ENCODE results near the gene ZNF275. TPM values are rescaled to one million over a fixed set of nuclear protein-coding genes. Genes with fewer than 3 reads are reported as not detected.
"Not testable (repeated sequence)": the region's sequence is repeated elsewhere in the genome, so short reads cannot be mapped to it uniquely, and the experiment has no call there.

Gene ZNF275
- total RNA-seq, 1 donor from 2014 or later: 8.5 TPM

DNA sequence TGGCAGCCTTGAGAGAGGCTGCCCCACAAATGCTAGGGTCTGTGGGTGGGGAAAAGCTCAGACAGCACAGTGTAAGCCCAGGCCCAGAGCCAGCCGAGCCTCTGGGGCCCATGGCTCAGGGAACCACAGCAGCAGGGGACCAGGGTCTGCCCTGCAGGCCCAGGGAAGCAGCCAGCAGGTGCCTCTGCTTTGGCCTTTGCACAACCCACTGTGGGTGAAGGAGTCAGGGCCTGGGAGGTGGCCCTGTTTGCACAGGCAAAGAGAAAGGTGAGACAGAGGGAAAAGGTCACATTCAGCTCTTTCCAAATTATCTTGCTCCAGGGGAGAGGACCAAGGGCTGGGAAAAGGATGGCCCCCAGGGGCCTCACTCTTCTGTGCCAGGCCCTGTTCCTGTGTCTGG lies 21.1 kb upstream of the ZNF275 start:
- Mint-ChIP-seq H3K9me3 (ENCODE audit: unreplicated experiment) (no peaks in the 10 kb centered on the region), H3K4me3 (ENCODE audit: unreplicated experiment) (no peak overlapping the region), H3K4me1 (ENCODE audit: low read depth, unreplicated experiment) (no peaks in the 10 kb centered on the region), H3K27me3 (ENCODE audit: unreplicated experiment) (peaks cover 3% of the 10 kb centered on the region), H3K36me3 (ENCODE audit: unreplicated experiment) (no peaks in the 10 kb centered on the region), H3K27ac (ENCODE audit: unreplicated experiment) (no peak overlapping the region)
- TF ChIP-seq, protein P1, sequence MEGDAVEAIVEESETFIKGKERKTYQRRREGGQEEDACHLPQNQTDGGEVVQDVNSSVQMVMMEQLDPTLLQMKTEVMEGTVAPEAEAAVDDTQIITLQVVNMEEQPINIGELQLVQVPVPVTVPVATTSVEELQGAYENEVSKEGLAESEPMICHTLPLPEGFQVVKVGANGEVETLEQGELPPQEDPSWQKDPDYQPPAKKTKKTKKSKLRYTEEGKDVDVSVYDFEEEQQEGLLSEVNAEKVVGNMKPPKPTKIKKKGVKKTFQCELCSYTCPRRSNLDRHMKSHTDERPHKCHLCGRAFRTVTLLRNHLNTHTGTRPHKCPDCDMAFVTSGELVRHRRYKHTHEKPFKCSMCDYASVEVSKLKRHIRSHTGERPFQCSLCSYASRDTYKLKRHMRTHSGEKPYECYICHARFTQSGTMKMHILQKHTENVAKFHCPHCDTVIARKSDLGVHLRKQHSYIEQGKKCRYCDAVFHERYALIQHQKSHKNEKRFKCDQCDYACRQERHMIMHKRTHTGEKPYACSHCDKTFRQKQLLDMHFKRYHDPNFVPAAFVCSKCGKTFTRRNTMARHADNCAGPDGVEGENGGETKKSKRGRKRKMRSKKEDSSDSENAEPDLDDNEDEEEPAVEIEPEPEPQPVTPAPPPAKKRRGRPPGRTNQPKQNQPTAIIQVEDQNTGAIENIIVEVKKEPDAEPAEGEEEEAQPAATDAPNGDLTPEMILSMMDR (IDR thresholded peaks at IDR 0.05; ENCODE audit: partially characterized antibody, unreplicated experiment): no peak
- no peak for DNase-seq

DNA sequence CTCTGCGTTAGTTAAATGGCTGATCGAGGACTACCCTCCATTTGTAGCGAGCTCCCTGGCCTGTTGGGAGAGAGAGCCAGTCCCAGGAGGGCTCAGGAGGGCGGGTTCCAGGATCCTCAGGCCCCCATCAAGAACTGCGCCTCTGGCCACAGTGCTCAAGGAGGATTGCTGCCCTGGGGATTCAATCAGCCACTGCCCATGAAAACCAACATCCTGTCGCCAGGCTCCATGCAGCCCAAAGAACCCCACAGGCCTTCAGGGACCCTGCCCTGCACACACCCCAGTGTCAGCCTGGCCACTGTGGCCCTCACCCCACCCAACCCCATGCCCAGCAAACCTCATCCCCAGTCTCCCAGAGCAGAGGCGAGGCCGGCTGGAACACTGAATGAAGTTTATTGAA lies 16.6 kb upstream of the ZNF275 start:
- Mint-ChIP-seq H3K36me3 (ENCODE audit: unreplicated experiment) (no peaks in the 10 kb centered on the region), H3K27ac (ENCODE audit: unreplicated experiment) (no peak overlapping the region), H3K4me3 (ENCODE audit: unreplicated experiment) (no peak overlapping the region), H3K9me3 (ENCODE audit: unreplicated experiment) (no peaks in the 10 kb centered on the region), H3K27me3 (ENCODE audit: unreplicated experiment) (peaks cover 10% of the 10 kb centered on the region), H3K4me1 (ENCODE audit: low read depth, unreplicated experiment) (no peaks in the 10 kb centered on the region)
- no peak for DNase-seq
- TF ChIP-seq, protein P1 (IDR thresholded peaks at IDR 0.05; ENCODE audit: partially characterized antibody, unreplicated experiment): no peak

DNA sequence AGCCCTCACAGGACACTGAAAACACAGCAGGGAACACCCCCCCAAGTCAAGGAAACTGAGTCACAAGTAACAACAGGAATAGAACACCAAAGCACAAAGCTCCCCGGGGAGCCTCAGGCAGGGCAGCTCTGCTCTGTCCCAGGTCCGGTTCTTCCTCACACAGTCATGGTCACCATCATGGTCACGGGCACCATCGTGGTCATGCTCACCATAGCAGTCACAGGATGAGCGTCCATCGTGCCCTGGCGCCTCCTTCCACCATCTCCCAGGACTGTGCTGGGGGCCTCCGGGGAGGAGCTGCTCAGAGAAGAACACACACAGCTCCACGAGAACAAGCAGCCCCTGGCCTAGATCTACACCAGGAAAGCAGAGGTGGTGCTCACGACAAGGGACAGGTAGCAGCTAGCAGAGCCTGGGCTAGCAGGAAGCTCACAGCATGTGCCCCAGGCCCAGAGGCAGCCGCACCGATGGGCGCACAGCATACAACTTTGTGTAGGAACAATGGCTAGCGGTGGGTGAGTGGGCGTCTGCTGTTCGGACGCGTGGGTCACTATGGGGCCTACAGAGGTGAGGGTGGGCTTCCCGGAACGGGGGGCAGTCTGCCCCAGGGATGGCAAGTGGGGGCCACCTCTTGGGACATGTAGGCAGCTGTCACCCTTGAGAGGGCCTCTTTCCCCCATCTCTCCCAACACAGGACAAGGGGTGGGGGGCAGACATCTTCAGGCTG lies 15.8 kb upstream of the ZNF275 start:
- no peak for DNase-seq
- Mint-ChIP-seq H3K36me3 (ENCODE audit: unreplicated experiment) (no peaks in the 10 kb centered on the region), H3K4me3 (ENCODE audit: unreplicated experiment) (no peak overlapping the region), H3K27me3 (ENCODE audit: unreplicated experiment) (peaks cover 8% of the 10 kb centered on the region), H3K27ac (ENCODE audit: unreplicated experiment) (no peak overlapping the region), H3K9me3 (ENCODE audit: unreplicated experiment) (no peaks in the 10 kb centered on the region), H3K4me1 (ENCODE audit: low read depth, unreplicated experiment) (no peaks in the 10 kb centered on the region)
- TF ChIP-seq, protein P1 (IDR thresholded peaks at IDR 0.05; ENCODE audit: partially characterized antibody, unreplicated experiment): no peak

DNA sequence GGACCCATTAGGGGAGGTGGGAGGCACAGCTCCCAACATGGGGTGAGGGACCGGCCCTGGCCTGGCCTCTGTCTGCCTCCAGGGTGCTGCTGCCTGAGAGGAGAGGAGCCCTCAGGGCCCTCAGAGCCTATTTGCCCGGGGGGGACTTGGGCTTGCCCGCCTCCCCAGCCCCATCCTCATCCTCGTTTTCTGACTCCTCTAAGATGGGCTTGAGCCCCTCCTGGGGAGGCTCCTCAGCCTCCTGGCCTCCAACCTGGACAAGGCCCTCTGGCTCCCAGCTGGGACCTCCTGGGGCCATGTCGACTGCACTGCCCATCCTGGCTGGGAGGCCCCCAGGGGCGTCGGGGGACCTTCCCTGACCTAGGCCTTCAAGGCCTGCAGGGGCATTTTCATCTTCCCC lies 15.1 kb upstream of the ZNF275 start:
- H3K27ac Mint-ChIP-seq (ENCODE audit: unreplicated experiment): no peak overlapping the region
- TF ChIP-seq, protein P1 (IDR thresholded peaks at IDR 0.05; ENCODE audit: partially characterized antibody, unreplicated experiment): no peak
- peaks cover 8% of the 10 kb centered on the region for H3K27me3 Mint-ChIP-seq (ENCODE audit: unreplicated experiment)
- no peaks in the 10 kb centered on the region for H3K4me1 Mint-ChIP-seq (ENCODE audit: low read depth, unreplicated experiment)
- no peak overlapping the region for H3K4me3 Mint-ChIP-seq (ENCODE audit: unreplicated experiment)
- no peak for DNase-seq
- H3K9me3 Mint-ChIP-seq (ENCODE audit: unreplicated experiment): no peaks in the 10 kb centered on the region
- H3K36me3 Mint-ChIP-seq (ENCODE audit: unreplicated experiment): no peaks in the 10 kb centered on the region

DNA sequence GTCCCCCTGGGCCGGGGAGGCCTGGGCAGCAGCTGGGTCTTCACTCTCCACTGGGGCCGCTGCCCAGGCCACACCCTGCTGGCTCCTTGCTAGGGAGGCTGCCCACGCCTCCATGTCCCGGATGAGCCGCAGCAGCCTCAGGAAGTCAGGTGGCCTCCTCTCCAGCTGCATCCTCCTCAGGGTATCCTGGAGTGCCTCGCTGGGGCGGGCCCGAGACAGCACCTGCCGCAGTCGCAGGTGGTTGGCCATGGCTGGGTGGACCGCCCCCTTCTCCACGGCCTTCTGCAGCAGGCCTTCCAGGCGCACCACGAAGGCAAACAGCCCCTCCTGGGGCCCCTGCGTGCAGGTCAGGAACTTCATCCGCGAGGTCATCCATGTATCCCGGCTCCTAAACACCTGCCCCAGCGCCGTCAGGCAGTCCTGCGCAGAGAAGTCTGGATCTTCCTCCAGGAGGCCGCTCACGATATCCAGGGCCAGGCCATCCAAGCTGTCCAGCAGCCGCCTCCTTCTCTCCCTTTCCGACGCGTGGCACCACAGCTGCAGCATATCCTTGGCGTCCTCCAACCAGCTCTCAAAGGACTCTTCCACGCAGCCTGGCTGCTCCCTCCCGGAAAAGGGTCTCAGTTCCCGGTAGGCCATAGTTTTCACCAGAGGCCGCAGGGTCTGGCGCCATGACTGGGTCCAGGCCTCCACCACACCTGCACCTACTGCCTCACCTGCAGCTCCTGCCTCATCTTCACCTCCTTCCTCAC lies 14.5 kb upstream of the ZNF275 start:
- TF ChIP-seq, protein P1 (IDR thresholded peaks at IDR 0.05; ENCODE audit: partially characterized antibody, unreplicated experiment): no peak
- H3K36me3 Mint-ChIP-seq (ENCODE audit: unreplicated experiment): no peaks in the 10 kb centered on the region
- no peaks in the 10 kb centered on the region for H3K9me3 Mint-ChIP-seq (ENCODE audit: unreplicated experiment)
- H3K27ac Mint-ChIP-seq (ENCODE audit: unreplicated experiment): no peak overlapping the region
- H3K4me3 Mint-ChIP-seq (ENCODE audit: unreplicated experiment): no peak overlapping the region
- DNase-seq: no peak
- H3K27me3 Mint-ChIP-seq (ENCODE audit: unreplicated experiment): peaks cover 8% of the 10 kb centered on the region
- no peaks in the 10 kb centered on the region for H3K4me1 Mint-ChIP-seq (ENCODE audit: low read depth, unreplicated experiment)

DNA sequence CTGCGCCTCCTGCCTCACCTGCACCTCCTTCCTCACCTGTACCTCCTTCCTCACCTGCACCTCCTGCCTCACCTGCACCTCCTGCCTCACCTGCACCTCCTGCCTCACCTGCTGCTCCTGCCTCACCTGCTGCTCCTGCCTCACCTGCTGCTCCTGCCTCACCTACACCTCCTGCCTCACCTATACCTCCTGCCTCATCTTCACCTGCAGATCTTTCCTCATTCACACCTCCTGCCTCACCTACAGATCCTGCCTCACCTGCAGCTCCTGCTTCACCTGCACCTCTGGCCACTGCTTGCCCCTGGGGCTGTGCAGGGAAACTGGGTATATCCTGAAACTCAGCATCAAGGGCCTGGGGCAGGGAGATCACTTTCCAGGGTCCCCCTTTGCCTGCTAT lies 13.9 kb upstream of the ZNF275 start:
- not testable (repeated sequence) for H3K4me3 Mint-ChIP-seq (ENCODE audit: unreplicated experiment); H3K4me1 Mint-ChIP-seq (ENCODE audit: low read depth, unreplicated experiment); H3K27ac Mint-ChIP-seq (ENCODE audit: unreplicated experiment); DNase-seq; H3K9me3 Mint-ChIP-seq (ENCODE audit: unreplicated experiment); H3K36me3 Mint-ChIP-seq (ENCODE audit: unreplicated experiment); H3K27me3 Mint-ChIP-seq (ENCODE audit: unreplicated experiment)
